Activated CD4-positive, alpha-beta T cell treated with anti-CD3 and anti-CD28 coated beads, Interleukin-2, amount 10 ng/mL, durations not matched to agents 7 days and 5 days (primary cell): Measurements from ENCODE around the gene ZNF318. TPM values are rescaled to one million over a fixed set of nuclear protein-coding genes. Genes with fewer than 3 reads are reported as not detected.
A peak's percentile ranks its signal among the peaks of the same experiment; 100 is the strongest.

ENCODE experiments used
- CTCF ChIA-PET: fragments of 350-600 bp; sonication (Branson Sonifier 250); formaldehyde crosslinking; loops from one replicate; lab custom pipeline; 2021; ENCODE audit warnings: antibody characterized with exemption; lab: Charles Lee
- POLR2A ChIA-PET: fragments of 350-600 bp; sonication (Branson Sonifier 250); formaldehyde crosslinking; loops from one replicate; lab custom pipeline; 2021; ENCODE audit warnings: antibody characterized with exemption; lab: Charles Lee
- DNase-seq: peaks from one replicate; pipeline ENCODE4 v3.0.0-alpha.2; 2020
- H3K27ac Mint-ChIP-seq: one replicate; pipeline ENCODE4 v1.8.0; 2021; ENCODE audit warnings: mild to moderate bottlenecking, moderate library complexity, mixed read lengths
- H3K27me3 Mint-ChIP-seq: one replicate; pipeline ENCODE4 v1.8.0; 2021; ENCODE audit warnings: mixed read lengths
- H3K36me3 Mint-ChIP-seq: one replicate; pipeline ENCODE4 v1.8.0; 2021; ENCODE audit warnings: low read depth, mixed read lengths
- H3K4me1 Mint-ChIP-seq: one replicate; pipeline ENCODE4 v1.8.0; 2021; ENCODE audit warnings: mixed read lengths
- H3K4me3 Mint-ChIP-seq: one replicate; pipeline ENCODE4 v1.8.0; 2021; ENCODE audit warnings: mild to moderate bottlenecking, moderate library complexity, mixed read lengths
- H3K9me3 Mint-ChIP-seq: one replicate; pipeline ENCODE4 v1.8.0; 2021; ENCODE audit warnings: mixed read lengths
- total RNA-seq, 2 experiments: library from RNA; stranded (reverse); gene quantifications; one replicate each; pipeline ENCODE4 v1.2.3, GENCODE V29; 2021

The ZNF318 gene
- total RNA-seq, 2 experiments from 2014 or later = 12.8 to 14.5 TPM

DNA sequence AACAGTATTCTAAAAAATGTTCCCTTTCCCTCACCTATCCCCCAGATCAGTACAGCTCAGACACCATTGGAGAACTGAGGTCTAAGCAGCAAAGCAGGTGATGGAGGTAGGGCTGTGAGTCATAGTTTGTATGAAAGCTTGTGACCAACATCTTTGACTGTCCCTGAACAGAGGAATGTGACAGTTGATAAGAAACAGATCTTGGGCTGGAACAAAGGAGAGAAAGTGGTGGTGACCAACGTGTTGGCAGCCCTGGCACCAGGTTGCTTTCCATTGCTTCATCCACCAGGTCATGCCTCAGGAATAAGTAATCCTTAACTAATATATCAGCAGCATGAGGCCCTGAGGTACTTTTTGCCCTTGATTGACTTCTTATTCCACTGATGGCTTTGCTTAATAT is 40.9 kb downstream of the ZNF318 start:
- no peaks in the 10 kb centered on the region for H3K27me3 Mint-ChIP-seq
- H3K27ac Mint-ChIP-seq = no peak overlapping the region
- H3K4me1 Mint-ChIP-seq = peaks cover 11% of the 10 kb centered on the region
- H3K9me3 Mint-ChIP-seq = no peaks in the 10 kb centered on the region
- H3K4me3 Mint-ChIP-seq = no peak overlapping the region
- H3K36me3 Mint-ChIP-seq = no peaks in the 10 kb centered on the region
- CTCF ChIA-PET = interaction anchor here (0.9 to 1.6 kb wide), 3 partner anchors 10 to 69 kb away, joined by 3 to 4 read pairs (median 3); no protein-coding TSS in a partner anchor
- DNase-seq = no peak
- POLR2A ChIA-PET = no interaction called here

DNA sequence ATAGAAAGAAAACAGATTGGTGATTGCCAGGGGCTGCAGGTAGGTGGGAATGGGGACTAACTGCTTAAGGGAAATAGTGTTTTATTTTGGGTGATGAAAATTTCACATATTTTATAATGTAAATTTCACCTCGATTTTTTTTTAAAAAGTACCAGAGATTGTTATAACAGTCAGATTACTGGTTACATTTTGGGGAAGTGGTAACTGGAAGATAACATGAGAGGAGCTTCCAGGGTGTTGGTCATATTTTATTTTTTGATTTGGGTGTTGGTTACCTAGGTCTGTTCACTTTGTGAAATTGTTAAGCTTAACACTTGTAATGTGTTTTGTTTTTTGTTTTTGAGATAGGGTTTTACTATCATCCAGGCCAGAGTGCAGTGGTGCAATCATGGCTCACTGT is 43.6 kb downstream of the ZNF318 start:
- ChIA-PET POLR2A (no interaction called here), CTCF (interaction anchor here (1.0 kb wide), 1 partner anchor 11 kb away, joined by 5 read pairs; no protein-coding TSS in a partner anchor)
- no peaks in the 10 kb centered on the region for H3K9me3 Mint-ChIP-seq
- no peak for DNase-seq
- H3K27ac Mint-ChIP-seq = no peak overlapping the region
- H3K36me3 Mint-ChIP-seq = no peaks in the 10 kb centered on the region
- H3K4me3 Mint-ChIP-seq = no peak overlapping the region
- no peaks in the 10 kb centered on the region for H3K4me1 Mint-ChIP-seq
- H3K27me3 Mint-ChIP-seq = no peaks in the 10 kb centered on the region

DNA sequence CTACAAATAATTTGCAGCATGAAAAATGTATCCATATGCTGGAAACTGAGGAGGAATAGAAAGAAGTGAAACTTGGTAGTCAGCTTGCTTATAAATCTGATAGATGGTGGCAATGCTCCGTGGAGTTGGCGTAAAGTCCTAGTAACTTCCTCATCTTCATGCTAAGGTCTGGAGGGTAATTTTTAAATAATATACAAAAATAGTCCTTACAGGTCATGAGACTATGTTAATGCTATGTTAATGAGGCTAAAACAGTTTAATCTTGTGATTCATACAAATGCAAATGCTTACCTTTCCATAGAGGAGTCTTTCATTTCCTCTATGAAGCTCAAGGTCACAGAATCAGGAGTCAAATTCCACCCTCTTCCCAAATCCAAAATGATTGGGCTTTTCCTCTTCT is 51.4 kb downstream of the ZNF318 start:
- H3K27ac Mint-ChIP-seq = no peak overlapping the region
- no peaks in the 10 kb centered on the region for H3K36me3 Mint-ChIP-seq
- no peaks in the 10 kb centered on the region for H3K9me3 Mint-ChIP-seq
- H3K4me3 Mint-ChIP-seq = no peak overlapping the region
- DNase-seq = no peak
- peaks cover 4% of the 10 kb centered on the region for H3K27me3 Mint-ChIP-seq
- POLR2A ChIA-PET = no interaction called here
- CTCF ChIA-PET = interaction anchor here (0.6 to 1.4 kb wide), 4 partner anchors 10 to 299 kb away, joined by 3 to 5 read pairs (median 4); partner anchors contain the start of gene CRIP3
- H3K4me1 Mint-ChIP-seq = no peaks in the 10 kb centered on the region

DNA sequence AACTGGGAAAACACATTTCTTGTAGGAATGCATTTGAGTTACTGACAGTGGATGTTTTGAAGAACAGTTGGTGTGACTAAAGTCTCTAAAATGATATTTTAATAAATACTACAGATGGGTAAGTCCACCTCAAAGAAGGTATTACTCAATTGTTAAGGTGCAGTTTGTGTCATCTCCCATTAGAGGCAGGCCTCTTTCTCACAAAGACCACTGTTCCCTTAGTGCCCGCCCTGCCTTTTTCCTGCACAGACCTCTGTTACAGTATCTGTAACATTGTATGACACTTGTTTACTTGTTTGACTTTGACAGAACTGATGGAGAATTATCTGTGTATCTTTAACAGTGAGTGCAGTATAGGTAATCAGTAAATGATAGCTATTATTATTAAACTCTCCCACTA is 55.6 kb downstream of the ZNF318 start:
- ChIA-PET POLR2A (no interaction called here), CTCF (interaction anchor here (0.5 to 1.4 kb wide), 5 partner anchors 12 to 292 kb away, joined by 3 to 5 read pairs (median 4); no protein-coding TSS in a partner anchor)
- no peak for DNase-seq
- H3K36me3 Mint-ChIP-seq = no peaks in the 10 kb centered on the region
- peaks cover 6% of the 10 kb centered on the region for H3K4me1 Mint-ChIP-seq
- no peaks in the 10 kb centered on the region for H3K9me3 Mint-ChIP-seq
- no peak overlapping the region for H3K27ac Mint-ChIP-seq
- no peak overlapping the region for H3K4me3 Mint-ChIP-seq
- peaks cover 11% of the 10 kb centered on the region for H3K27me3 Mint-ChIP-seq

DNA sequence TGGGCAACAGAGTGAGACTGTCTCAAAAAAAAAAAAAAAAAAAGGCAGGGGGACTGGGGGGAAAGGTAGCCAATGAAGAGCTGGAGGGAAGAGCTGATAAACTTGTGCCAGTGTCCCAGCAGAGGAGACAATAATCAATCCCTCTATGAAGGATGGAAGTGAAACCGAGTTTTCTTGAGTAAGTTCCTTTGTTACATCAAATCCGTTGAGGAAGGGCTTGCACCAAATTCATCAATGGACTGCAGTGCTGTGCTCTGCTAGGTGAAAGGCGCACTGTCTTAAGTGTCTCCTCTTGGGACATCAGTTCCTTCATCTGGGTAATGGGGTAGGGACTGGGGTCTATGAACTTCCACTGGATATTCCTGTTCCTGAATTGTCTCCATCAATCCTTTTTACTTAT is 57.8 kb downstream of the ZNF318 start:
- Mint-ChIP-seq H3K27me3 (peaks cover 7% of the 10 kb centered on the region), H3K27ac (no peak overlapping the region), H3K4me3 (no peak overlapping the region), H3K4me1 (peaks cover 10% of the 10 kb centered on the region), H3K36me3 (no peaks in the 10 kb centered on the region), H3K9me3 (no peaks in the 10 kb centered on the region)
- no peak for DNase-seq
- ChIA-PET POLR2A (no interaction called here), CTCF (interaction anchor here (0.6 kb wide), 2 partner anchors 24 to 67 kb away, joined by 3 to 4 read pairs; no protein-coding TSS in a partner anchor)

DNA sequence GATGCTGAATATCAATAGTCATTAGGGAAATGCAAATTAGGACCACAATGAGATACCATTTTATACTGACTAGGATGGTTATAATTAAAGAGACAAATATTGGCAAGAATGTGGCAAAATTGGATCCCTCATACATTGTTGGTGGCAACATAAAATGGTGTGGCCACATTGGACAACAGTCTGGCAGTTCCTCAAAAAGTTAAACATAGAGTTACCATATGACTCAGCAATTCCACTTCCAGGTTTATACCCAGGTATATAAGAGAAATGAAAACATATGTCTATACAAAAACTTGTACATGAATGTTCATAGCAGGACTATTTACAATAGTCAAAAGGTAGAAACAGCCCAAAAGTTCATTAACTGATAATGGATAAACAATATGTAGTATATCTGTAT is 58.8 kb downstream of the ZNF318 start:
- Mint-ChIP-seq H3K4me3 (no peak overlapping the region), H3K9me3 (no peaks in the 10 kb centered on the region), H3K36me3 (no peaks in the 10 kb centered on the region), H3K27me3 (peaks cover 7% of the 10 kb centered on the region), H3K27ac (no peak overlapping the region), H3K4me1 (peaks cover 10% of the 10 kb centered on the region)
- POLR2A ChIA-PET = no interaction called here
- DNase-seq = no peak
- CTCF ChIA-PET = no interaction called here

DNA sequence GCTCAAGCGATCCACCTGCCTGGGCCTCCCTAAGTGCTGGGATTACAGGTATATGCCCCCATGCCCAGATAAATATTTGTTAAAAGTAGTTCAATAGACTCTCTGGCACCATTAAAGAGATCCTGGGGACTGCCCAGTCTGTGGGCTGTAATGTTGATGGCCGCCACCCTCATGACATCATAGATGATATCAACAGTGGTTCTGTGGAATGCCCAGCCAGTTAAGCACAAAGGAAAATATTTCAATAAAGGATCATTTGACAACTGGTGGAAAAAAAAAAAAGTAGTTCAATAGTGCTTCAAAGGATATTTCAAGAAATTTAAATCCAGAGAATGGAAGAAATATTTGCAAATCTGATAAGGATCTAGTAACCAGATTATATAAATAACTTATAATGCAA is 59.3 kb downstream of the ZNF318 start:
- Mint-ChIP-seq H3K27me3 (peaks cover 7% of the 10 kb centered on the region), H3K4me1 (peaks cover 10% of the 10 kb centered on the region), H3K9me3 (no peaks in the 10 kb centered on the region), H3K27ac (no peak overlapping the region), H3K36me3 (no peaks in the 10 kb centered on the region), H3K4me3 (no peak overlapping the region)
- DNase-seq = no peak
- ChIA-PET CTCF (no interaction called here), POLR2A (no interaction called here)

DNA sequence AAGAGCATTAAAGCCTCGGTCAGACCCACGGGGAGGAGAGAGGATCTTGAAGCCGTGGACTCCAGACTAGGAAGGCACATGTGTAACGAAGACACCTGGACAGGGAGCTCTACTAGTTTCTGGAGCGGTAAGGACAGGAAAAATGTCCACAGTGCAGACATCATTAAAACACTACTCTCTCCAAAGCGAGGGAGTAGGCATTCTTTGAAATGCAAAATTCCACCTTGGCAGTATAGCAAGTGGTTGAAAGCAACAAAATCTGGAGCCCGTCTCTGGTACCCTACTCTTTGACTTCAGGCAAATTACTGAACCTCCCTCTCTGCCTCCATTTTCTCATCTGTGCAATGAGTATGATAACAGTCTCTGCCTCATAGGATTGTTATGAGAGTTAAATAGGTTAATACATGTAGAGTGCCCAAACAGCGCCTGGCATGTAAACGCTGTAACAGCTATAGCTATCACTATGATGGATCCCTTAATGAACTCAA is 60.4 kb downstream of the ZNF318 start:
- CTCF ChIA-PET = interaction anchor here (0.6 to 3.3 kb wide), 11 partner anchors 9 to 770 kb away, joined by 3 to 16 read pairs (median 5); partner anchors contain the start of gene SLC22A7

DNA sequence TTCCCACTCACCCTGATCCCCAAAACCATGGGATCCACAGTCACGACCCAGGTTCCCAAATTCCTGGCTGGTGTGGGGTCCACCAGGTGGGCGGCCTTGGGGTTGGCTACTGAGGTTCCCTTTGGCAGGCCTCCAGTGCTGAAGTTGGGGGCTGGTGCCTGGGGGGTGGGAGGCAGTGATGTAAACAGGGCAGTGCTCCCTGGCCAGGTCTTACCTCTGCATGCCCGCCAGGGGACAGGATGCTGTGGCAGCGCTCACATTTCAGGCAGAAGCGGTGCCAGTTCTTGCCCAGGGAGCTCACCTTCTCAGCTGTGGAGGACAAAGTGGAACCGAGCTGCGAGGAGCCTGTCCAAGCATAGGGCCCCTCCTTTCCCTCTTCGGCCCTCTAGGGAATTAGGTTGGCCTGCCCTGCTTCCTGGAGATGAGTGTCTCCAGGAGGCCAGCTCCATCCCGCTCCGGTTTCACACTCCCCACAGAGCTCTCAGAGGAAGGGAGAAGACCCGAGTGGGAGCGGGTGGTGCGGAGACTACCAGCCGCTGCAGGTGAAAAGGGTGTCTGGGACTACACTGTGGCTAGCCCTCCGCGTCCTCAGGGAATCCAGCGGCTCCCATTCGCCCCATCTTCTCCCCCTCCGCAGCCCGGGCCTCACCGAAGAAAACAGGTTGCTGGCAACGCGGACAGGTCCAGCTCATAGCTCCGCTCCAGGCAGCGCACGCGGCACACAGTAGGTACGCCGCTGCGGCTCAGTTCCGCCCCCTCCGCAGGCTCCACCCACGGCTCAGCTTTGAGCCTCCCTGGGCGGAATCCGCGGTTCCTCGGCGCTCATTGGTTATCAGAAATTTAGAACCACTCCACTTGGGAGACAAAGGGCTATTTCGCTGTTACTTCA is 61.1 kb downstream of the ZNF318 start, which contains the start of gene CRIP3:
Gene CRIP3, minus strand, starts transcription at position 726 of the 889 bp plus-strand sequence. Its CDS starts 34 bp downstream, at position 692.
- POLR2A ChIA-PET = interaction anchor here (0.6 to 0.8 kb wide), 2 partner anchors 89 to 149 kb away, joined by 4 to 7 read pairs; no protein-coding TSS in a partner anchor
- Mint-ChIP-seq H3K4me1 (peaks cover 10% of the 10 kb centered on the region), H3K36me3 (no peaks in the 10 kb centered on the region), H3K27ac (no peak within 1 kb of the TSS), H3K27me3 (peaks cover 7% of the 10 kb centered on the region), H3K4me3 (peak within 1 kb of the TSS; percentile 69), H3K9me3 (no peaks in the 10 kb centered on the region)
- CTCF ChIA-PET = interaction anchor here (0.5 to 3.3 kb wide), 17 partner anchors 9 to 1121 kb away, joined by 3 to 16 read pairs (median 4); partner anchors contain the start of gene SLC22A7
- peak; percentile 53 for DNase-seq

More for the DNA sequence above, 60.4 kb downstream of the ZNF318 start:
- peaks cover 10% of the 10 kb centered on the region for H3K4me1 Mint-ChIP-seq
- H3K27me3 Mint-ChIP-seq = peaks cover 7% of the 10 kb centered on the region
- DNase-seq = no peak
- no peaks in the 10 kb centered on the region for H3K36me3 Mint-ChIP-seq
- POLR2A ChIA-PET = interaction anchor here (0.6 to 0.8 kb wide), 2 partner anchors 89 to 148 kb away, joined by 4 to 7 read pairs; no protein-coding TSS in a partner anchor
- peak overlapping the region; percentile 69 for H3K4me3 Mint-ChIP-seq
- H3K27ac Mint-ChIP-seq = no peak overlapping the region
- H3K9me3 Mint-ChIP-seq = no peaks in the 10 kb centered on the region

DNA sequence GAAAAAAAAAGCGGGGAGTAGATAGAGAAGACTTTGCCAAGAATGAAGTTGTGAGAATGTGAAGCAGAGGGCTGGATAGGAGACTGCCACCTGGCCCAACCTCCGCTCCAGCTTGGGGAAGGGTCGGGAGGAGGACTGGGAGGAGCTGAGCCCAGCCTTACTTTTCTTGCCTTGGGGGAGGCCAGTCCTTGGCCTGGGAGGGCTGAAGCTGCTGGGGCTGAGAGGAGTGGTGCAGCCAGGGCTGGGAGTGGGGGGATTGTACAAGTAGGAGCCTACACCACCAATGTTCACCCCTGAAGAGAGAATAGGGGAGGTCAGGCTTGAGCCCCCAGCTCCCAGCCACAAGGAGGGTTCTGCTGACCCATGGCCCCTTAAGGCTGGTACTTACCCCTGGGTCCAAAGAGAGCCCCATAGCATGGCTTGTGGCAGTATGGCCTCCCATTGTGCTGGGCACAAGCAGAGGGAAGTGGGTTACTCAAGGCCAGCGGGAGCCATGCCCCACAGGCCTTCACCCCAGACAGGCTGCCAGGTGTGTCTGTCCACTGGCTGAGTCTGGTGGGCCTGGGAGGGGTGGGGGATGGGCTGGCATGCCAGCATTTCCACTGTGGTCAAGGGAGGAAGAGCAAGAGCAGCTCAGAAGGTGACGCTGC is 61.9 kb downstream of the ZNF318 start:
- H3K27ac Mint-ChIP-seq = no peak overlapping the region
- peaks cover 6% of the 10 kb centered on the region for H3K27me3 Mint-ChIP-seq
- no peak overlapping the region for H3K4me3 Mint-ChIP-seq
- H3K4me1 Mint-ChIP-seq = peaks cover 10% of the 10 kb centered on the region
- H3K36me3 Mint-ChIP-seq = no peaks in the 10 kb centered on the region
- ChIA-PET POLR2A (interaction anchor here (0.6 kb wide), 1 partner anchor 20 kb away, joined by 3 read pairs; no protein-coding TSS in a partner anchor), CTCF (interaction anchor here (0.5 to 3.3 kb wide), 15 partner anchors 9 to 1120 kb away, joined by 3 to 16 read pairs (median 5); partner anchors contain the start of gene SLC22A7)
- no peak for DNase-seq
- no peaks in the 10 kb centered on the region for H3K9me3 Mint-ChIP-seq

DNA sequence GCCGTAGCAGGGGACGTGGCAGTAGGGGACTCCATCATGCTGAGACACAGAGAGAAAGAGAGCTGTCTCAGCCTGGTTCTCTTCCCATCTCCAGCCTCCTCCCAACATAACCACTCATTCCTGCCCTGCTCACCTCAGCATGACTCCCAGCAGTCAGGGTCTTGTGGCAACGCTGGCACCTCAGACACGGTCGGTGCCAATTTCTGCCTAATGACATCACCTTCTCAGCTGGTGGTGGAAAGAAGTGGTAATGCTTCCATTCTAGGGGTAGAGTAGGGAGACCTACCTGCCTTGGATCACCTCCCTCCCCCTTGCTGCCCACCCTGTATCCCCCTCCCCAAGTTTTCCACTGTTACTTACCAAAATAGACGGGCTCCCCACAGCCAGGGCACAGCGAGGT is 63.4 kb downstream of the ZNF318 start:
- no peak overlapping the region for H3K4me3 Mint-ChIP-seq
- CTCF ChIA-PET = interaction anchor here (1.5 to 3.3 kb wide), 3 partner anchors 9 to 84 kb away, joined by 3 to 16 read pairs (median 5); no protein-coding TSS in a partner anchor
- DNase-seq = no peak
- no peak overlapping the region for H3K27ac Mint-ChIP-seq
- peaks cover 6% of the 10 kb centered on the region for H3K27me3 Mint-ChIP-seq
- no peaks in the 10 kb centered on the region for H3K36me3 Mint-ChIP-seq
- H3K9me3 Mint-ChIP-seq = no peaks in the 10 kb centered on the region
- POLR2A ChIA-PET = no interaction called here
- H3K4me1 Mint-ChIP-seq = peaks cover 10% of the 10 kb centered on the region

DNA sequence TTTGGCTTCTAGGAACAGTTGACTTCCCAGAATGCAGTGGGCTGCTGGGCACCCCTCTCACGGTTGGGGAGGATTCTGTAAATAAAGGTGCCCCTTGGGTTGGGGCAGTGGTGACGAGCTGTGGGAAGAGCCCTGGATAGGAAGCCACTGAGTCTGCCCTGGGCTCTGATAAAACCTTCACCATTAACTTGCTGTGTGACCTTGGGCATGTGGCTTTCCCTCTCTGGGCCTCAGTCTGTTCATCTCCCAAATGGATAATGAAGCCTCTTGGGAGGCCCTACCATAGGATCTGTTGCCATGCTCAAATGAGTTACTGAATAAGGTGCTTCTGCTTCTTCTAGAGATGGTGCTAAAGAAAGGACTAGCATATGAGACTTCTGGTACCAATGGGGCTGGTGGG is 64.6 kb downstream of the ZNF318 start:
- Mint-ChIP-seq H3K4me3 (no peak overlapping the region), H3K27me3 (peaks cover 5% of the 10 kb centered on the region), H3K27ac (no peak overlapping the region), H3K9me3 (no peaks in the 10 kb centered on the region), H3K36me3 (no peaks in the 10 kb centered on the region), H3K4me1 (peaks cover 10% of the 10 kb centered on the region)
- CTCF ChIA-PET = interaction anchor here (0.6 to 1.5 kb wide), 2 partner anchors 25 to 85 kb away, joined by 3 read pairs; no protein-coding TSS in a partner anchor
- no peak for DNase-seq
- POLR2A ChIA-PET = no interaction called here
